GM12878 (cell line): ENCODE results near the gene PLCD1. TPM values are rescaled to one million over a fixed set of nuclear protein-coding genes. Genes with fewer than 3 reads are reported as not detected.

Source experiments
- ATAC-seq: fragments of 200-7000 bp; cut with Tn5 transposase; 3 replicates; pipeline ENCODE4 v1.9.1; 2020; ENCODE audit warnings: mild to moderate bottlenecking, moderate library complexity
- BruUV-seq: library from RNA; stranded (reverse); fragments of 400-500 nt; replicated peaks from 2 replicates; lab custom pipeline; 2021; lab: Mats Ljungman, UMichigan
- CTCF ChIA-PET: fragments of 300-600 bp; sonication (Branson Sonifier 250); formaldehyde crosslinking; extraction: SDS; loops from one replicate; lab custom pipeline; 2021; ENCODE audit warnings: inconsistent platforms; lab: Yijun Ruan, JAX
- POLR2A ChIA-PET: fragments of 350-600 bp; formaldehyde crosslinking; extraction: SDS; loops from one replicate; lab custom pipeline; 2021; ENCODE audit warnings: inconsistent platforms; lab: Charles Lee
- RAD21 ChIA-PET: fragments of 300-600 bp; sonication (Branson Sonifier 250); formaldehyde crosslinking; loops from one replicate; lab custom pipeline; 2023; ENCODE audit warnings: antibody characterized with exemption; ENCODE audit not compliant: unreplicated experiment; lab: Charles Lee
- SMC1A ChIA-PET: fragments of 300-600 bp; sonication (Branson Sonifier 250); formaldehyde crosslinking; loops from one replicate; lab custom pipeline; 2023; ENCODE audit not compliant: unreplicated experiment, uncharacterized antibody; lab: Charles Lee
- DNase-seq: peaks from one replicate; pipeline ENCODE4 v3.0.0-alpha.2; 2011; ENCODE audit warnings: low read depth, low spot score
- FAIRE-seq: peaks from 3 replicates; lab custom pipeline; 2011; peaks lifted over from hg19 to GRCh38; lab: Jason Lieb, UNC
- H2AFZ ChIP-seq: 2 replicates; pipeline ENCODE4 v1.6.0; 2011; ENCODE audit warnings: low read depth, low read length, control low read depth; ENCODE audit not compliant: control insufficient read depth
- H3K27ac ChIP-seq: 2 replicates; pipeline ENCODE4 v1.5.1; 2011; ENCODE audit warnings: control low read depth; ENCODE audit not compliant: control insufficient read depth, insufficient read depth
- H3K27me3 ChIP-seq, 2 experiments: replicated peaks in 1 of 2; 2 replicates each; pipeline versions ENCODE4 v1.6.0 to v1.6.1; 2011; ENCODE audit warnings: low read length in 1 of 2; ENCODE audit not compliant: control insufficient read depth in 2 of 2, insufficient read depth in 2 of 2
- H3K36me3 ChIP-seq, 2 experiments: 2 replicates each; pipeline ENCODE4 v1.5.1; 2011; ENCODE audit warnings: low read length in 1 of 2; ENCODE audit not compliant: control insufficient read depth in 2 of 2, insufficient read depth in 2 of 2
- H3K4me1 ChIP-seq: 2 replicates; pipeline ENCODE4 v1.6.1; 2011; ENCODE audit warnings: mild to moderate bottlenecking, low read length, moderate library complexity, mixed read lengths; ENCODE audit not compliant: control insufficient read depth, insufficient read depth
- H3K4me2 ChIP-seq: 2 replicates; pipeline ENCODE4 v1.6.0; 2011; ENCODE audit warnings: control low read depth; ENCODE audit not compliant: control insufficient read depth, insufficient read depth
- H3K4me3 ChIP-seq: fragments of 200-600 bp; sonication (generic); 2 replicates; pipeline ENCODE4 v1.5.1; 2016
- H3K79me2 ChIP-seq: 2 replicates; pipeline ENCODE4 v1.6.0; 2011; ENCODE audit warnings: low read length; ENCODE audit not compliant: control insufficient read depth, insufficient read depth
- H3K9ac ChIP-seq: 2 replicates; pipeline ENCODE4 v1.8.0; 2011; ENCODE audit warnings: low read length, control low read depth, mixed read lengths; ENCODE audit not compliant: control insufficient read depth, insufficient read depth
- H3K9me3 ChIP-seq: replicated peaks from 3 replicates; pipeline ENCODE4 v1.5.1; 2011; ENCODE audit warnings: mild to moderate bottlenecking, low read length; ENCODE audit not compliant: control insufficient read depth, insufficient read depth
- H4K20me1 ChIP-seq: 2 replicates; pipeline ENCODE4 v1.6.0; 2011; ENCODE audit not compliant: control insufficient read depth, insufficient read depth
- IKZF1 ChIP-seq: fragments of 450-650 bp; conservative IDR thresholded peaks from 2 replicates; pipeline ENCODE4 v1.6.1; 2017; ENCODE audit warnings: antibody characterized with exemption, mild to moderate bottlenecking
- IRF4 ChIP-seq: IDR thresholded peaks from 2 replicates; pipeline ENCODE4 v1.6.1; 2011; ENCODE audit warnings: low read depth, low read length
- JUNB ChIP-seq: IDR thresholded peaks from 2 replicates; pipeline ENCODE4 v1.6.1; 2016; ENCODE audit warnings: antibody characterized with exemption, mild to moderate bottlenecking
- MYC ChIP-seq: IDR thresholded peaks from 2 replicates; pipeline ENCODE4 v1.6.1; 2011; ENCODE audit warnings: mild to moderate bottlenecking, low read length, moderate library complexity, inconsistent platforms; ENCODE audit not compliant: insufficient read depth, insufficient replicate concordance, insufficient read length, severe bottlenecking
- NFXL1 ChIP-seq: fragments of 450-650 bp; IDR thresholded peaks from 2 replicates; pipeline ENCODE4 v1.6.1; 2017; ENCODE audit warnings: antibody characterized with exemption, mild to moderate bottlenecking, borderline replicate concordance
- PAX5 ChIP-seq: IDR thresholded peaks from 2 replicates; pipeline ENCODE4 v1.6.1; 2011; ENCODE audit warnings: low read depth, low read length, borderline replicate concordance
- POLR2A ChIP-seq: IDR thresholded peaks from 2 replicates; pipeline ENCODE4 v1.6.1; 2011; ENCODE audit warnings: low read depth, mild to moderate bottlenecking, low read length
- POLR2AphosphoS5 ChIP-seq: IDR thresholded peaks from 2 replicates; pipeline ENCODE4 v1.6.1; 2011; ENCODE audit warnings: mild to moderate bottlenecking, low read length, inconsistent platforms
- SIX5 ChIP-seq: IDR thresholded peaks from 2 replicates; pipeline ENCODE4 v1.6.1; 2011; ENCODE audit warnings: mild to moderate bottlenecking, low read depth, low read length, moderate library complexity; ENCODE audit not compliant: severe bottlenecking
- SMARCA5 ChIP-seq: fragments of 450-650 bp; IDR thresholded peaks from 2 replicates; pipeline ENCODE4 v1.6.1; 2017; ENCODE audit warnings: mild to moderate bottlenecking
- TCF12 ChIP-seq: IDR thresholded peaks from 2 replicates; pipeline ENCODE4 v1.6.1; 2011; ENCODE audit warnings: low read depth, mild to moderate bottlenecking, low read length
- YBX1 ChIP-seq: fragments of 450-650 bp; IDR thresholded peaks from 2 replicates; pipeline ENCODE4 v1.6.1; 2016; ENCODE audit warnings: antibody characterized with exemption
- ZNF384 ChIP-seq: IDR thresholded peaks from 2 replicates; pipeline ENCODE4 v1.6.1; 2012; ENCODE audit warnings: low read depth, mild to moderate bottlenecking, low read length, improper control_type of control experiment, borderline replicate concordance
- ZZZ3 ChIP-seq: IDR thresholded peaks from 2 replicates; pipeline ENCODE4 v1.6.1; 2011; ENCODE audit warnings: low read depth; ENCODE audit not compliant: control insufficient read depth, insufficient read length
- WGBS: methylation state at CpG from one replicate; pipeline ENCODE4 v1.1.6; 2016; ENCODE audit warnings: low lambda C conversion rate; ENCODE audit not compliant: insufficient replicate concordance, insufficient coverage; ENCODE audit errors: missing lambda C conversion rate; 5-methylcytosine and 5-hydroxymethylcytosine counted together
- in situ Hi-C: fragments of 300-500 bp; cut with MboI; formaldehyde crosslinking; loops from 9 replicates; pipeline ENCODE4 v1.14.3; 2018; ENCODE audit warnings: mixed read lengths
- intact Hi-C: fragments of 100-400 bp; cut with micrococcal nuclease; formaldehyde crosslinking; loops from one replicate; pipeline ENCODE4 v1.14.2; 2022; ENCODE audit not compliant: unreplicated experiment
- polyA plus RNA-seq, 11 experiments: library from polyadenylated mRNA; depleted of rRNA in 4 of 11; unstranded in 6 of 11; stranded (reverse) in 5 of 11; fragments of >200 nt; fragmentation: Nextera tagmentation in 4 of 11; fragmentation: Illumina TruSeq in 1 of 11; extraction: Ambion mirVana in 4 of 11; extraction: Trizol in 1 of 11; gene quantifications; 1 replicate in 1 of 11; 2 replicates in 10 of 11; pipeline versions ENCODE4 v1.2.1 to v1.2.3, GENCODE V29; 2011 to 2016; ENCODE audit warnings: inconsistent platforms in 2 of 11, missing spikeins in 2 of 11, low read depth in 1 of 11
- total RNA-seq, 4 experiments: library from RNA; depleted of rRNA in 3 of 4; stranded (reverse); fragments of >200 nt in 3 of 4; fragmentation: Illumina TruSeq in 1 of 4; extraction: Trizol in 1 of 4; gene quantifications; 2 replicates each; pipeline versions ENCODE4 v1.2.1 to v1.2.3, GENCODE V29; 2013 to 2021
- TF ChIP-seq, protein P1 (sequence below): IDR thresholded peaks from 2 replicates; pipeline ENCODE4 v1.6.1; 2012; ENCODE audit warnings: low read depth, low read length, improper control_type of control experiment

Gene PLCD1
- total and polyA plus RNA-seq, 10 of the 15 experiments (the other 5 are each of a cell fraction or from before 2014, with no cell fraction given): 0.20 to 3.9 (median 1.2) TPM; not detected in 1

GRCh38 chr3:38038447-38038911, 9.0 kb upstream of the PLCD1 start (continued):
- TF ChIP-seq POLR2AphosphoS5 (no peak), JUNB (no peak), ZZZ3 (no peak), POLR2A (no peak), PAX5 (no peak)

GRCh38 chr3:38036906-38037305, 7.5 kb upstream of the PLCD1 start:
- CTCF ChIA-PET: interaction anchor here (1.0 kb wide), 1 partner anchor 70 kb away, joined by 3 read pairs; no protein-coding TSS in a partner anchor
- intact Hi-C loops (no loop called here), in situ Hi-C loops (no loop called here)
- Histone ChIP-seq H3K27me3 (peaks cover 0 to 3% of the 10 kb centered on the region in 2 experiments; a peak in 2 of 4 replicates), H3K79me2 (no peaks in the 10 kb centered on the region), H2AFZ (no peak overlapping the region), H3K4me1 (peaks cover 13% of the 10 kb centered on the region), H3K9ac (no peak overlapping the region), H3K4me2 (no peak overlapping the region), H3K4me3 (no peak overlapping the region), H3K27ac (no peak overlapping the region), H4K20me1 (no peaks in the 10 kb centered on the region), H3K36me3 (no peaks in the 10 kb centered on the region), H3K9me3 (no peaks in the 10 kb centered on the region)
- FAIRE-seq (no peak), DNase-seq (no peak), ATAC-seq (no peak)
- TF ChIP-seq IKZF1: no peak
- 22% methylated on average over 3 of the region's 3 CpGs for WGBS
- RAD21 ChIA-PET: no interaction called here
- BruUV-seq: no TSS peak
- POLR2A ChIA-PET: no interaction called here
- SMC1A ChIA-PET: no interaction called here

DNA sequence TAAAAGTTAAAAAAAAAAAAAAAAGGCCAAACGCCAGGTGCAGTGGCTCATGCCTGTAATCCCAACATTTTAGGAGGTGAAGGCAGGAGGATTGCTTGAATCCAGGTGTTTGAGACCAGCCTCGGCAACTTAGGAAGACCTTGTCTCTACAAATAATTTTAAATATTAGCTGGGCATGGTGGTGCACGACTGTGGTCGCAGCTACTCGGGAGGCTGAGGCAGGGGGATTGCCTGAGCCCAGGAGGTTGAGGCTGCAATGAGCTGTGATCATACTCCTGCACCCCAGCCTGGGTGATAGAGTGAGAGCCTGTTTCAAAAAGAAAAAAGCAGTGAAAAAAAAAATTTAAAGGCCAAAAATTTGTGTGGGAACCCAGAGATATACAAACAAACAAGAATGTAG, 6.8 kb upstream of the PLCD1 start:
- DNase-seq (no peak), FAIRE-seq (no peak), ATAC-seq (no peak)
- Histone ChIP-seq H2AFZ (no peak overlapping the region), H3K27me3 (peaks cover 2 to 3% of the 10 kb centered on the region in 2 experiments; a peak in 3 of 4 replicates), H3K4me3 (no peak overlapping the region), H3K4me1 (peaks cover 13% of the 10 kb centered on the region), H3K9me3 (no peaks in the 10 kb centered on the region), H4K20me1 (no peaks in the 10 kb centered on the region), H3K79me2 (no peaks in the 10 kb centered on the region), H3K36me3 (no peaks in the 10 kb centered on the region), H3K27ac (no peak overlapping the region), H3K4me2 (no peak overlapping the region)
- RAD21 ChIA-PET: no interaction called here
- SMC1A ChIA-PET: no interaction called here
- POLR2A ChIA-PET: no interaction called here
- CTCF ChIA-PET: interaction anchor here (0.7 to 1.0 kb wide), 2 partner anchors 69 to 1239 kb away, joined by 3 to 4 read pairs; no protein-coding TSS in a partner anchor
- WGBS: 69% methylated on average over 5 of the region's 5 CpGs
- no TSS peak for BruUV-seq
- intact Hi-C loops: no loop called here
- in situ Hi-C loops: no loop called here
- TF ChIP-seq ZNF384 (no peak), NFXL1 (no peak), MYC (no peak), TCF12 (no peak), SMARCA5 (no peak), IRF4 (no peak), YBX1 (no peak), SIX5 (no peak)
- TF ChIP-seq, protein P1, sequence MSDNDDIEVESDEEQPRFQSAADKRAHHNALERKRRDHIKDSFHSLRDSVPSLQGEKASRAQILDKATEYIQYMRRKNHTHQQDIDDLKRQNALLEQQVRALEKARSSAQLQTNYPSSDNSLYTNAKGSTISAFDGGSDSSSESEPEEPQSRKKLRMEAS: no peak
- TF ChIP-seq, all 136 proteins: peak for 0
- H3K9ac ChIP-seq: no peak overlapping the region
